Activated naive CD8-positive, alpha-beta T cell treated with anti-CD3 and anti-CD28 coated beads, Interleukin-2, amount 10 ng/mL, durations not matched to agents 7 days and 5 days (primary cell): ENCODE results near the gene DNAH9. TPM values are rescaled to one million over a fixed set of nuclear protein-coding genes. Genes with fewer than 3 reads are reported as not detected.

ENCODE experiments used
- ATAC-seq: fragments of 150-1000 bp; cut with Tn5 transposase; one replicate; pipeline ENCODE4 v1.10.0; 2021; ENCODE audit warnings: low read depth, moderate library complexity
- POLR2A ChIA-PET: fragments of 350-600 bp; sonication (Branson Sonifier 250); formaldehyde crosslinking; loops from one replicate; lab custom pipeline; 2021; ENCODE audit warnings: antibody characterized with exemption; lab: Charles Lee
- DNase-seq: peaks from one replicate; pipeline ENCODE4 v3.0.0; 2021
- H3K27ac Mint-ChIP-seq: one replicate; pipeline ENCODE4 v1.8.0; 2022; ENCODE audit warnings: mild to moderate bottlenecking, mixed read lengths
- H3K27me3 Mint-ChIP-seq: one replicate; pipeline ENCODE4 v1.8.0; 2022; ENCODE audit warnings: mild to moderate bottlenecking, moderate library complexity, mixed read lengths
- H3K36me3 Mint-ChIP-seq: one replicate; pipeline ENCODE4 v1.8.0; 2021; ENCODE audit warnings: mild to moderate bottlenecking, mixed read lengths
- H3K4me1 Mint-ChIP-seq: one replicate; pipeline ENCODE4 v1.8.0; 2021; ENCODE audit warnings: mixed read lengths
- H3K4me3 Mint-ChIP-seq: one replicate; pipeline ENCODE4 v1.8.0; 2022; ENCODE audit warnings: mild to moderate bottlenecking, moderate library complexity, mixed read lengths
- H3K9me3 Mint-ChIP-seq: one replicate; pipeline ENCODE4 v1.8.0; 2021; ENCODE audit warnings: mixed read lengths
- total RNA-seq, 2 experiments: library from RNA; stranded (reverse); gene quantifications; one replicate each; pipeline ENCODE4 v1.2.3, GENCODE V29; 2021

The DNAH9 gene
- total RNA-seq, 2 experiments from 2014 or later: not detected

- H3K27ac Mint-ChIP-seq: no peak overlapping the region
- POLR2A ChIA-PET: no interaction called here
- H3K9me3 Mint-ChIP-seq: peaks cover 2% of the 10 kb centered on the region
- ATAC-seq (no peak), DNase-seq (no peak)
- no peaks in the 10 kb centered on the region for H3K36me3 Mint-ChIP-seq
- no peaks in the 10 kb centered on the region for H3K27me3 Mint-ChIP-seq
- H3K4me3 Mint-ChIP-seq: no peak overlapping the region
- no peaks in the 10 kb centered on the region for H3K4me1 Mint-ChIP-seq
These were observed 32.7 kb upstream of the DNAH9 start for GRCh38 chr17:11565591-11565990.

GRCh38 chr17:11578998-11579397 is 19.3 kb upstream of the DNAH9 start:
- DNase-seq (no peak), ATAC-seq (no peak)
- H3K27ac Mint-ChIP-seq: no peak overlapping the region

GRCh38 chr17:11580677-11581076 is 17.6 kb upstream of the DNAH9 start:
- no peak for DNase-seq
- POLR2A ChIA-PET: no interaction called here
- no peak overlapping the region for H3K27ac Mint-ChIP-seq
- no peak for ATAC-seq
- no peaks in the 10 kb centered on the region for H3K27me3 Mint-ChIP-seq
- H3K9me3 Mint-ChIP-seq: peaks cover 3% of the 10 kb centered on the region
- no peaks in the 10 kb centered on the region for H3K36me3 Mint-ChIP-seq
- no peak overlapping the region for H3K4me3 Mint-ChIP-seq
- H3K4me1 Mint-ChIP-seq: no peaks in the 10 kb centered on the region

More at GRCh38 chr17:11578998-11579397, 19.3 kb upstream of the DNAH9 start:
- POLR2A ChIA-PET: no interaction called here
- Mint-ChIP-seq H3K36me3 (no peaks in the 10 kb centered on the region), H3K27me3 (no peaks in the 10 kb centered on the region), H3K9me3 (peaks cover 1% of the 10 kb centered on the region), H3K4me1 (no peaks in the 10 kb centered on the region), H3K4me3 (no peak overlapping the region)

GRCh38 chr17:11582217-11582616 is 16.1 kb upstream of the DNAH9 start:
- no peaks in the 10 kb centered on the region for H3K4me1 Mint-ChIP-seq
- no peak for DNase-seq
- no peaks in the 10 kb centered on the region for H3K27me3 Mint-ChIP-seq
- no peak for ATAC-seq
- no peak overlapping the region for H3K27ac Mint-ChIP-seq
- peaks cover 3% of the 10 kb centered on the region for H3K9me3 Mint-ChIP-seq
- no peaks in the 10 kb centered on the region for H3K36me3 Mint-ChIP-seq
- POLR2A ChIA-PET: no interaction called here
- H3K4me3 Mint-ChIP-seq: no peak overlapping the region

GRCh38 chr17:11583306-11583992 is 14.8 kb upstream of the DNAH9 start:
- Mint-ChIP-seq H3K36me3 (no peaks in the 10 kb centered on the region), H3K9me3 (peaks cover 1% of the 10 kb centered on the region), H3K4me1 (no peaks in the 10 kb centered on the region), H3K27me3 (no peaks in the 10 kb centered on the region), H3K27ac (no peak overlapping the region), H3K4me3 (no peak overlapping the region)
- POLR2A ChIA-PET: no interaction called here
- no peak for DNase-seq
- no peak for ATAC-seq

GRCh38 chr17:11589716-11590115 is 8.6 kb upstream of the DNAH9 start:
- POLR2A ChIA-PET: no interaction called here
- no peak for DNase-seq
- Mint-ChIP-seq H3K4me3 (no peak overlapping the region), H3K27ac (no peak overlapping the region), H3K4me1 (no peaks in the 10 kb centered on the region), H3K9me3 (peaks cover 1% of the 10 kb centered on the region), H3K36me3 (no peaks in the 10 kb centered on the region), H3K27me3 (no peaks in the 10 kb centered on the region)
- ATAC-seq: no peak

GRCh38 chr17:11601661-11602060 is 3.4 kb downstream of the DNAH9 start:
- Mint-ChIP-seq H3K9me3 (peaks cover 2% of the 10 kb centered on the region), H3K4me3 (no peak overlapping the region), H3K27me3 (peaks cover 20% of the 10 kb centered on the region), H3K27ac (no peak overlapping the region), H3K36me3 (peaks cover 3% of the 10 kb centered on the region), H3K4me1 (peaks cover 3% of the 10 kb centered on the region)
- POLR2A ChIA-PET: no interaction called here
- ATAC-seq (no peak), DNase-seq (no peak)

GRCh38 chr17:11608396-11608795 is 10.1 kb downstream of the DNAH9 start:
- Mint-ChIP-seq H3K36me3 (no peaks in the 10 kb centered on the region), H3K9me3 (no peaks in the 10 kb centered on the region), H3K27me3 (no peaks in the 10 kb centered on the region), H3K4me1 (no peaks in the 10 kb centered on the region), H3K27ac (no peak overlapping the region), H3K4me3 (no peak overlapping the region)
- ATAC-seq (no peak), DNase-seq (no peak)
- POLR2A ChIA-PET: no interaction called here

GRCh38 chr17:11610999-11611566 is 12.8 kb downstream of the DNAH9 start:
- H3K9me3 Mint-ChIP-seq: peaks cover 1% of the 10 kb centered on the region
- DNase-seq: no peak

GRCh38 chr17:11612956-11613355 is 14.7 kb downstream of the DNAH9 start:
- Mint-ChIP-seq H3K27ac (no peak overlapping the region), H3K4me1 (no peaks in the 10 kb centered on the region), H3K4me3 (no peak overlapping the region), H3K9me3 (peaks cover 1% of the 10 kb centered on the region), H3K36me3 (no peaks in the 10 kb centered on the region), H3K27me3 (no peaks in the 10 kb centered on the region)
- ATAC-seq (no peak), DNase-seq (no peak)
- POLR2A ChIA-PET: no interaction called here

More at GRCh38 chr17:11610999-11611566, 12.8 kb downstream of the DNAH9 start:
- no peaks in the 10 kb centered on the region for H3K36me3 Mint-ChIP-seq
- no peak for ATAC-seq
- H3K4me1 Mint-ChIP-seq: no peaks in the 10 kb centered on the region
- no peaks in the 10 kb centered on the region for H3K27me3 Mint-ChIP-seq
- no peak overlapping the region for H3K27ac Mint-ChIP-seq
- H3K4me3 Mint-ChIP-seq: no peak overlapping the region
- POLR2A ChIA-PET: no interaction called here

- Mint-ChIP-seq H3K27me3 (no peaks in the 10 kb centered on the region), H3K4me1 (no peaks in the 10 kb centered on the region), H3K9me3 (peaks cover 4% of the 10 kb centered on the region)
These were observed 20.7 kb downstream of the DNAH9 start for GRCh38 chr17:11618861-11619566.

GRCh38 chr17:11622492-11622891 is 24.2 kb downstream of the DNAH9 start:
- Mint-ChIP-seq H3K36me3 (no peaks in the 10 kb centered on the region), H3K4me1 (no peaks in the 10 kb centered on the region), H3K9me3 (peaks cover 2% of the 10 kb centered on the region), H3K27me3 (no peaks in the 10 kb centered on the region), H3K27ac (no peak overlapping the region), H3K4me3 (no peak overlapping the region)
- ATAC-seq (no peak), DNase-seq (no peak)
- POLR2A ChIA-PET: no interaction called here

More at GRCh38 chr17:11618861-11619566, 20.7 kb downstream of the DNAH9 start:
- no peak overlapping the region for H3K4me3 Mint-ChIP-seq
- ATAC-seq: no peak
- H3K36me3 Mint-ChIP-seq: no peaks in the 10 kb centered on the region
- no peak for DNase-seq
- H3K27ac Mint-ChIP-seq: no peak overlapping the region
- POLR2A ChIA-PET: no interaction called here

- Mint-ChIP-seq H3K27me3 (no peaks in the 10 kb centered on the region), H3K36me3 (no peaks in the 10 kb centered on the region), H3K9me3 (peaks cover 2% of the 10 kb centered on the region), H3K4me3 (no peak overlapping the region), H3K4me1 (no peaks in the 10 kb centered on the region), H3K27ac (no peak overlapping the region)
- POLR2A ChIA-PET: no interaction called here
- no peak for ATAC-seq
- no peak for DNase-seq
These were observed 26.7 kb downstream of the DNAH9 start for GRCh38 chr17:11624976-11625375.

GRCh38 chr17:11625878-11626277 is 27.6 kb downstream of the DNAH9 start:
- DNase-seq (no peak), ATAC-seq (no peak)
- Mint-ChIP-seq H3K4me3 (no peak overlapping the region), H3K9me3 (peaks cover 2% of the 10 kb centered on the region), H3K36me3 (no peaks in the 10 kb centered on the region), H3K27me3 (no peaks in the 10 kb centered on the region), H3K27ac (no peak overlapping the region), H3K4me1 (no peaks in the 10 kb centered on the region)
- POLR2A ChIA-PET: no interaction called here
